Measurements from ENCODE around the gene PAXX.

The PAXX gene

GRCh38 chr9:136963341-136963740, 28.9 kb upstream of the PAXX start:
- H3K4me3 ChIP-seq (ENCODE audit: low read depth, low read length): no peak overlapping the region
- DNase-seq (ENCODE audit: low read depth): no peak
- TF ChIP-seq POLR2A (IDR thresholded peaks at IDR 0.05; ENCODE audit: extremely low read depth, insufficient read length) (no peak), CTCF (IDR thresholded peaks at IDR 0.05; ENCODE audit: low read depth, low read length) (no peak), MAX (IDR thresholded peaks at IDR 0.05; ENCODE audit: low read depth, low read length) (no peak), MYC (IDR thresholded peaks at IDR 0.05; ENCODE audit: low read depth, low read length) (no peak)

GRCh38 chr9:136963751-136964150, 28.5 kb upstream of the PAXX start:
- no peak for TF ChIP-seq MAX (IDR thresholded peaks at IDR 0.05; ENCODE audit: low read depth, low read length)
- TF ChIP-seq MYC (IDR thresholded peaks at IDR 0.05; ENCODE audit: low read depth, low read length): no peak
- TF ChIP-seq POLR2A (IDR thresholded peaks at IDR 0.05; ENCODE audit: extremely low read depth, insufficient read length): no peak
- no peak for TF ChIP-seq CTCF (IDR thresholded peaks at IDR 0.05; ENCODE audit: low read depth, low read length)
- DNase-seq (ENCODE audit: low read depth): no peak
- H3K4me3 ChIP-seq (ENCODE audit: low read depth, low read length): no peak overlapping the region

- no peak for TF ChIP-seq CTCF (IDR thresholded peaks at IDR 0.05; ENCODE audit: low read depth, low read length)
- no peak for TF ChIP-seq MAX (IDR thresholded peaks at IDR 0.05; ENCODE audit: low read depth, low read length)
- no peak for TF ChIP-seq MYC (IDR thresholded peaks at IDR 0.05; ENCODE audit: low read depth, low read length)
- TF ChIP-seq POLR2A (IDR thresholded peaks at IDR 0.05; ENCODE audit: extremely low read depth, insufficient read length): no peak
- no peak overlapping the region for H3K4me3 ChIP-seq (ENCODE audit: low read depth, low read length)
- DNase-seq (ENCODE audit: low read depth): no peak
These were observed 28.0 kb upstream of the PAXX start for GRCh38 chr9:136964171-136964689.

- H3K4me3 ChIP-seq (ENCODE audit: low read depth, low read length): no peak overlapping the region
- TF ChIP-seq MAX (IDR thresholded peaks at IDR 0.05; ENCODE audit: low read depth, low read length) (no peak), MYC (IDR thresholded peaks at IDR 0.05; ENCODE audit: low read depth, low read length) (no peak), CTCF (IDR thresholded peaks at IDR 0.05; ENCODE audit: low read depth, low read length) (no peak), POLR2A (IDR thresholded peaks at IDR 0.05; ENCODE audit: extremely low read depth, insufficient read length) (no peak)
- DNase-seq (ENCODE audit: low read depth): no peak
These were observed 27.3 kb upstream of the PAXX start for GRCh38 chr9:136964833-136965422.

- H3K4me3 ChIP-seq (ENCODE audit: low read depth, low read length): no peak overlapping the region
- DNase-seq (ENCODE audit: low read depth): no peak
- TF ChIP-seq MAX (IDR thresholded peaks at IDR 0.05; ENCODE audit: low read depth, low read length): no peak
- no peak for TF ChIP-seq POLR2A (IDR thresholded peaks at IDR 0.05; ENCODE audit: extremely low read depth, insufficient read length)
- TF ChIP-seq CTCF (IDR thresholded peaks at IDR 0.05; ENCODE audit: low read depth, low read length): no peak
- TF ChIP-seq MYC (IDR thresholded peaks at IDR 0.05; ENCODE audit: low read depth, low read length): no peak
These were observed 26.3 kb upstream of the PAXX start for GRCh38 chr9:136965771-136966484.
